GM12878 (cell line): ENCODE results near the gene KCNAB3. TPM values are rescaled to one million over a fixed set of nuclear protein-coding genes. Genes with fewer than 3 reads are reported as not detected.

Source experiments
- ATF2 ChIP-seq: IDR thresholded peaks from 2 replicates; pipeline ENCODE4 v1.6.1; 2012; ENCODE audit warnings: low read length, inconsistent platforms
- BHLHE40 ChIP-seq, 2 experiments: fragments of 450-650 bp in 1 of 2; IDR thresholded peaks; 2 replicates each; pipeline ENCODE4 v1.6.1; 2011 to 2017; ENCODE audit warnings: low read depth in 2 of 2, borderline replicate concordance in 1 of 2, improper control_type of control experiment in 1 of 2, low read length in 1 of 2, mild to moderate bottlenecking in 1 of 2
- BMI1 ChIP-seq: fragments of 450-650 bp; IDR thresholded peaks from 2 replicates; pipeline ENCODE4 v1.6.1; 2016; ENCODE audit warnings: mild to moderate bottlenecking, moderate library complexity, borderline replicate concordance
- CBX3 ChIP-seq: fragments of 200-600 bp; sonication (generic); IDR thresholded peaks from 2 replicates; pipeline ENCODE4 v1.6.1; 2016; ENCODE audit warnings: low read depth, borderline replicate concordance
- CREB1 ChIP-seq: IDR thresholded peaks from 2 replicates; pipeline ENCODE4 v1.6.1; 2012; ENCODE audit warnings: low read depth, mild to moderate bottlenecking, inconsistent platforms
- CTCF ChIP-seq, 3 experiments: IDR thresholded peaks in 2 of 3; conservative IDR thresholded peaks in 1 of 3; 2 replicates each; pipeline ENCODE4 v1.5.1; 2011; ENCODE audit warnings: low read depth in 3 of 3, low read length in 3 of 3, mild to moderate bottlenecking in 3 of 3, control low read depth in 2 of 3, moderate library complexity in 2 of 3, inconsistent platforms in 1 of 3, mixed read lengths in 1 of 3; ENCODE audit not compliant: control insufficient read depth in 2 of 3, insufficient read depth in 1 of 3; ENCODE audit errors: extremely low read depth in 1 of 3
- EGR1 ChIP-seq, 2 experiments: IDR thresholded peaks; 1 replicate in 1 of 2; 2 replicates in 1 of 2; pipeline ENCODE4 v1.6.1; 2011 to 2012; ENCODE audit warnings: low read depth in 2 of 2, low read length in 2 of 2, borderline replicate concordance in 1 of 2, mild to moderate bottlenecking in 1 of 2, moderate library complexity in 1 of 2
- ESRRA ChIP-seq: IDR thresholded peaks from 2 replicates; pipeline ENCODE4 v1.6.1; 2012; ENCODE audit warnings: mild to moderate bottlenecking, low read length, improper control_type of control experiment
- IRF4 ChIP-seq: IDR thresholded peaks from 2 replicates; pipeline ENCODE4 v1.6.1; 2011; ENCODE audit warnings: low read depth, low read length
- KAT2A ChIP-seq: conservative IDR thresholded peaks from 2 replicates; pipeline ENCODE4 v1.6.1; 2011; ENCODE audit warnings: low read depth, low read length; ENCODE audit not compliant: control insufficient read depth
- MYC ChIP-seq: IDR thresholded peaks from 2 replicates; pipeline ENCODE4 v1.6.1; 2011; ENCODE audit warnings: mild to moderate bottlenecking, low read length, moderate library complexity, inconsistent platforms; ENCODE audit not compliant: insufficient read depth, insufficient replicate concordance, insufficient read length, severe bottlenecking
- NR2F1 ChIP-seq: fragments of 450-650 bp; conservative IDR thresholded peaks from 2 replicates; pipeline ENCODE4 v1.6.1; 2017; ENCODE audit warnings: mild to moderate bottlenecking
- PAX5 ChIP-seq: IDR thresholded peaks from 2 replicates; pipeline ENCODE4 v1.6.1; 2011; ENCODE audit warnings: low read depth, low read length, borderline replicate concordance
- PBX3 ChIP-seq: IDR thresholded peaks from 2 replicates; pipeline ENCODE4 v1.6.1; 2011; ENCODE audit warnings: mild to moderate bottlenecking, low read depth, low read length, moderate library complexity; ENCODE audit not compliant: insufficient replicate concordance
- POLR2A ChIP-seq: IDR thresholded peaks from 2 replicates; pipeline ENCODE4 v1.6.1; 2011; ENCODE audit warnings: low read depth, mild to moderate bottlenecking, low read length
- POU2F2 ChIP-seq: IDR thresholded peaks from 3 replicates; pipeline ENCODE4 v1.6.1; 2011; ENCODE audit warnings: low read depth, mild to moderate bottlenecking, low read length, borderline replicate concordance
- RAD21 ChIP-seq: IDR thresholded peaks from 2 replicates; pipeline ENCODE4 v1.6.1; 2011; ENCODE audit warnings: mild to moderate bottlenecking, low read depth, low read length, moderate library complexity; ENCODE audit not compliant: insufficient read depth
- RAD51 ChIP-seq: fragments of 450-650 bp; IDR thresholded peaks from 2 replicates; pipeline ENCODE4 v1.6.1; 2016; ENCODE audit warnings: moderate library complexity, mild to moderate bottlenecking, inconsistent platforms
- RFX5 ChIP-seq: IDR thresholded peaks from 2 replicates; pipeline ENCODE4 v1.6.1; 2011; ENCODE audit warnings: low read depth, low read length, improper control_type of control experiment
- SIN3A ChIP-seq: IDR thresholded peaks from 2 replicates; pipeline ENCODE4 v1.6.1; 2012; ENCODE audit warnings: low read depth, low read length, improper control_type of control experiment
- SUPT20H ChIP-seq: IDR thresholded peaks from 2 replicates; pipeline ENCODE4 v1.6.1; 2011; ENCODE audit warnings: low read depth, mild to moderate bottlenecking, low read length, moderate library complexity, borderline replicate concordance; ENCODE audit not compliant: control insufficient read depth
- TAF1 ChIP-seq: IDR thresholded peaks from 2 replicates; pipeline ENCODE4 v1.6.1; 2011; ENCODE audit warnings: mild to moderate bottlenecking, low read depth, low read length, borderline replicate concordance
- TARDBP ChIP-seq: IDR thresholded peaks from 2 replicates; pipeline ENCODE4 v1.6.1; 2016; ENCODE audit warnings: borderline replicate concordance
- TBL1XR1 ChIP-seq: IDR thresholded peaks from 2 replicates; pipeline ENCODE4 v1.6.1; 2012; ENCODE audit warnings: low read depth, low read length, improper control_type of control experiment
- WRNIP1 ChIP-seq: IDR thresholded peaks from 2 replicates; pipeline ENCODE4 v1.6.1; 2011; ENCODE audit warnings: low read depth, low read length, improper control_type of control experiment, borderline replicate concordance
- ZNF207 ChIP-seq: fragments of 450-650 bp; IDR thresholded peaks from 2 replicates; pipeline ENCODE4 v1.6.1; 2014; ENCODE audit warnings: antibody characterized with exemption, mild to moderate bottlenecking, borderline replicate concordance
- ZNF622 ChIP-seq: fragments of 450-650 bp; IDR thresholded peaks from 2 replicates; pipeline ENCODE4 v1.6.1; 2017; ENCODE audit warnings: mild to moderate bottlenecking, inconsistent platforms
- polyA plus RNA-seq, 11 experiments: library from polyadenylated mRNA; depleted of rRNA in 4 of 11; unstranded in 6 of 11; stranded (reverse) in 5 of 11; fragments of >200 nt; fragmentation: Nextera tagmentation in 4 of 11; fragmentation: Illumina TruSeq in 1 of 11; extraction: Ambion mirVana in 4 of 11; extraction: Trizol in 1 of 11; gene quantifications; 1 replicate in 1 of 11; 2 replicates in 10 of 11; pipeline versions ENCODE4 v1.2.1 to v1.2.3, GENCODE V29; 2011 to 2016; ENCODE audit warnings: inconsistent platforms in 2 of 11, missing spikeins in 2 of 11, low read depth in 1 of 11
- total RNA-seq, 4 experiments: library from RNA; depleted of rRNA in 3 of 4; stranded (reverse); fragments of >200 nt in 3 of 4; fragmentation: Illumina TruSeq in 1 of 4; extraction: Trizol in 1 of 4; gene quantifications; 2 replicates each; pipeline versions ENCODE4 v1.2.1 to v1.2.3, GENCODE V29; 2013 to 2021

KCNAB3 gene
- total and polyA plus RNA-seq, 10 of the 15 experiments (the other 5 are each of a cell fraction or from before 2014, with no cell fraction given) = 0.22 to 7.9 (median 1.8) TPM

DNA sequence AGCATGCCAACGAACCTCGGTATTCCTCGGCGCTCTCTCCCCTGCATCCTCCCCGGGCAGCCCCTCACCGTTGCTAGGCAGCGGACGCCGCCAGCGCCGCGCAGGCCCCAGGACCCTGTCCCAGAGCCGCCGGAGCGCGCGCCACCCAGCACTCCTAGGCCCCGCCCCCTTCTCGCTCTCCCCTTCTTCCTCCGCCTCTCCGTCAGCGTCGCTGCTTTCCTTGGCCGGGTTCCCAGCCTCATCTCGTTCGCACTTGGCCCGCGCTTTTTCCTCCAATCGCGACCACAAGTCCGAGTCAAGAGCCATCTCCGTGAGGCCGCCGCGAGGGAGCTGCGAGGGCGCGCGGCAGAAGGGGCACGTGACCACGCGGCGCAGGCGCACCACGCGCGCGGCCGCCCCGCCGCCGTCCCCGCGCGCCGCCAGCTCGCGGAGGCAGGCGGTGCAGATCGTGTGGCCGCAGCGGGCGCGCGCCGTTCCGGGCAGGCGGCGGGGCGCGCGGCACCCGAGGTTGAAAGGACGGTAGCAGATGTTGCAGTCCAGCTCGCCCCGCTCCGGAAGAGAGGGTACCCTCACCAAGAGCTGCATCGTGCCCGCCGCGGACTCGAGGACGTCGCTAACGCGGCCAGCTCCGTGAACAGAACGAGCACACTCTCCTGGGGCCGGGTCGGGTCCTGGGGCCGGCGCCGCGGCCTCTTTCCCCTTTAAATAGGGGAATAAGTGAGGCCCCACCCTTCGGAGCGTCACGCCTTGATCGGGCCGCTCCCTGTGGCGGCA lies 13.9 kb downstream of the KCNAB3 start, which contains the start of gene RNF227 (continued):
- 0 out of 3 replicates have a peak, but pooled peaks of 1 of the 2 experiments have one; percentile 11 for TF ChIP-seq EGR1 (IDR thresholded peaks at IDR 0.05; ENCODE audit: borderline replicate concordance in 1 of 2, low read depth in 2 of 2, low read length in 2 of 2)
- TF ChIP-seq TBL1XR1 = no peak
- TF ChIP-seq BHLHE40 (IDR thresholded peaks at IDR 0.05; ENCODE audit: borderline replicate concordance in 1 of 2, low read depth in 2 of 2, low read length in 1 of 2) = peak; percentile 78 to 97
- TF ChIP-seq PAX5 = no peak
- no peak for TF ChIP-seq KAT2A
- no peak for TF ChIP-seq RAD21
- no peak for TF ChIP-seq ZNF622
- no peak for TF ChIP-seq CBX3
- TF ChIP-seq ZNF207 = peak; percentile 57; the same call in 1 of the 2 replicates
- peak; percentile 62; the same call in 1 of the 2 replicates for TF ChIP-seq CREB1
- TF ChIP-seq TARDBP = 0 out of 2 replicates have a peak, but pooled peaks have one; percentile 49
- TF ChIP-seq BMI1 = peak; percentile 85
- 0 out of 2 replicates have a peak, but pooled peaks have one; percentile 37 for TF ChIP-seq TAF1
- TF ChIP-seq POU2F2 = no peak
- TF ChIP-seq PBX3 = no peak
- TF ChIP-seq SIN3A = peak; percentile 89
- TF ChIP-seq RAD51 = peak; percentile 68
- TF ChIP-seq POLR2A = peak; percentile 71
- no peak for TF ChIP-seq ESRRA
- TF ChIP-seq SUPT20H = no peak
- TF ChIP-seq CTCF (IDR thresholded peaks at IDR 0.05 in 2 of 3, conservative IDR thresholded peaks at IDR 0.05 in 1 of 3; ENCODE audit: control insufficient read depth in 2 of 3, extremely low read depth in 1 of 3, insufficient read depth in 1 of 3, low read depth in 3 of 3, low read length in 3 of 3) = 0 out of 6 replicates have a peak, but pooled peaks of 1 of the 3 experiments have one; percentile 6
- no peak for TF ChIP-seq IRF4
- TF ChIP-seq ATF2 = no peak
- TF ChIP-seq MYC = no peak
- 0 out of 2 replicates have a peak, but pooled peaks have one; percentile 43 for TF ChIP-seq NR2F1
- no peak for TF ChIP-seq WRNIP1
- no peak for TF ChIP-seq RFX5
